OCI-LY7 (cell line): ENCODE measurements around the gene VSX1. TPM values are rescaled to one million over a fixed set of nuclear protein-coding genes. Genes with fewer than 3 reads are reported as not detected.
A peak's percentile ranks its signal among the peaks of the same experiment; 100 is the strongest.

Experiments used
- BruUV-seq: library from RNA; stranded (reverse); fragments of 400-500 nt; replicated peaks from 2 replicates; lab custom pipeline; 2021; lab: Mats Ljungman, UMichigan
- CTCF ChIA-PET: fragments of 300-600 bp; sonication (Branson Sonifier 250); formaldehyde crosslinking; loops from one replicate; lab custom pipeline; 2022; ENCODE audit warnings: antibody characterized with exemption; ENCODE audit not compliant: unreplicated experiment; lab: Charles Lee
- POLR2A ChIA-PET: fragments of 300-600 bp; sonication (Branson Sonifier 250); formaldehyde crosslinking; loops from one replicate; lab custom pipeline; 2022; ENCODE audit warnings: antibody characterized with exemption; lab: Charles Lee
- DNase-seq: peaks from one replicate; pipeline ENCODE4 v3.0.0-alpha.2; 2015; ENCODE audit warnings: low spot score
- H2AFZ ChIP-seq: fragments of 200-600 bp; sonication (generic), shearing (Covaris generic); 2 replicates; pipeline ENCODE4 v1.6.1; 2014; ENCODE audit warnings: mild to moderate bottlenecking, antibody characterized with exemption, low read length, moderate library complexity
- H3K27ac ChIP-seq: fragments of 200-600 bp; sonication (generic); 2 replicates; pipeline ENCODE4 v1.5.1; 2014; ENCODE audit warnings: mixed run types, low read depth, mild to moderate bottlenecking, moderate library complexity, low read length, inconsistent platforms; ENCODE audit not compliant: poor library complexity, severe bottlenecking
- H3K36me3 ChIP-seq: fragments of 200-600 bp; sonication (generic); 2 replicates; pipeline ENCODE4 v1.6.1; 2014; ENCODE audit warnings: mild to moderate bottlenecking, antibody characterized with exemption, low read length, moderate library complexity, mixed read lengths; ENCODE audit not compliant: insufficient read depth
- H3K4me1 ChIP-seq: fragments of 200-600 bp; sonication (generic); 2 replicates; pipeline ENCODE4 v1.5.1; 2014; ENCODE audit warnings: mild to moderate bottlenecking, low read length; ENCODE audit not compliant: insufficient read depth, poor library complexity, severe bottlenecking
- H3K4me2 ChIP-seq: fragments of 200-600 bp; sonication (generic); 2 replicates; pipeline ENCODE4 v1.6.1; 2014; ENCODE audit warnings: mild to moderate bottlenecking, low read length
- H3K4me3 ChIP-seq: fragments of 200-600 bp; sonication (generic); 2 replicates; pipeline ENCODE4 v1.5.1; 2014; ENCODE audit warnings: mild to moderate bottlenecking, low read depth, low read length; ENCODE audit not compliant: poor library complexity, severe bottlenecking
- H3K79me2 ChIP-seq: fragments of 200-600 bp; sonication (generic); 2 replicates; pipeline ENCODE4 v1.6.1; 2016; ENCODE audit warnings: low read depth, mild to moderate bottlenecking, low read length, moderate library complexity, mixed read lengths; ENCODE audit not compliant: insufficient read depth
- H3K9me2 ChIP-seq: fragments of 200-600 bp; sonication (generic); 2 replicates; pipeline ENCODE4 v1.6.1; 2016; ENCODE audit warnings: mild to moderate bottlenecking, low read length, mixed read lengths; ENCODE audit not compliant: insufficient read depth
- H3K9me3 ChIP-seq: fragments of 200-600 bp; sonication (generic); 2 replicates; pipeline ENCODE4 v1.6.1; 2014; ENCODE audit warnings: mild to moderate bottlenecking, mixed run types, low read length, mixed read lengths
- H4K20me1 ChIP-seq: fragments of 200-600 bp; sonication (generic); 2 replicates; pipeline ENCODE4 v1.6.1; 2014; ENCODE audit warnings: mild to moderate bottlenecking, antibody characterized with exemption, low read length, moderate library complexity, mixed read lengths; ENCODE audit not compliant: insufficient read depth
- CTCF ChIP-seq: fragments of 200-600 bp; sonication (generic); conservative IDR thresholded peaks from 2 replicates; pipeline ENCODE4 v1.5.1; 2014; ENCODE audit warnings: mild to moderate bottlenecking, antibody characterized with exemption, low read length, moderate library complexity, mixed read lengths
- EZH2phosphoT487 ChIP-seq: fragments of 200-600 bp; sonication (generic); IDR thresholded peaks from 2 replicates; pipeline ENCODE4 v1.6.1; 2018; ENCODE audit warnings: low read depth, borderline replicate concordance, mild to moderate bottlenecking, mixed run types, antibody characterized with exemption, low read length, moderate library complexity, mixed read lengths
- intact Hi-C: fragments of 100-400 bp; cut with micrococcal nuclease; formaldehyde crosslinking; loops from one replicate; pipeline ENCODE4 v1.10.0; 2022; ENCODE audit not compliant: unreplicated experiment
- total RNA-seq, 2 experiments: library from RNA; depleted of rRNA in 1 of 2; stranded (reverse); fragments of >200 nt in 1 of 2; shearing (Covaris generic) in 1 of 2; gene quantifications; 2 replicates each; pipeline ENCODE4 v1.2.3, GENCODE V29; 2014 to 2022

The VSX1 gene
- total RNA-seq, 2 experiments from 2014 or later, result not detected

GRCh38 chr20:25078662-25079061, 3.3 kb downstream of the VSX1 start:
- Histone ChIP-seq H3K4me1 (no peaks in the 10 kb centered on the region), H3K79me2 (no peaks in the 10 kb centered on the region), H3K36me3 (no peaks in the 10 kb centered on the region), H4K20me1 (no peaks in the 10 kb centered on the region), H3K9me3 (no peaks in the 10 kb centered on the region), H2AFZ (no peak overlapping the region), H3K9me2 (no peaks in the 10 kb centered on the region), H3K4me3 (no peak overlapping the region), H3K4me2 (no peak overlapping the region), H3K27ac (no peak overlapping the region)
- no peak for TF ChIP-seq EZH2phosphoT487
- no peak for TF ChIP-seq CTCF
- ChIA-PET POLR2A (interaction anchor here (0.5 to 0.7 kb wide), 2 partner anchors 49 to 330 kb away, joined by 3 to 6 read pairs; no protein-coding TSS in a partner anchor), CTCF (no interaction called here)
- intact Hi-C loops, result no loop called here
- no peak for DNase-seq
- no TSS peak for BruUV-seq

- BruUV-seq, result no TSS peak
- Histone ChIP-seq H3K27ac (no peak overlapping the region), H3K9me3 (no peaks in the 10 kb centered on the region), H3K79me2 (no peaks in the 10 kb centered on the region), H4K20me1 (no peaks in the 10 kb centered on the region), H2AFZ (no peak overlapping the region), H3K4me1 (no peaks in the 10 kb centered on the region), H3K9me2 (no peaks in the 10 kb centered on the region), H3K36me3 (no peaks in the 10 kb centered on the region), H3K4me2 (no peak overlapping the region), H3K4me3 (no peak overlapping the region)
- TF ChIP-seq EZH2phosphoT487 (no peak), CTCF (no peak)
- ChIA-PET POLR2A (no interaction called here), CTCF (no interaction called here)
- intact Hi-C loops, result no loop called here
- no peak for DNase-seq
These were observed 4.3 kb downstream of the VSX1 start for GRCh38 chr20:25077610-25078169.

- Histone ChIP-seq H3K27ac (no peak overlapping the region), H3K9me3 (no peaks in the 10 kb centered on the region), H3K9me2 (no peaks in the 10 kb centered on the region), H4K20me1 (no peaks in the 10 kb centered on the region), H3K79me2 (no peaks in the 10 kb centered on the region), H3K4me2 (no peak overlapping the region), H2AFZ (no peak overlapping the region), H3K36me3 (no peaks in the 10 kb centered on the region), H3K4me1 (no peaks in the 10 kb centered on the region), H3K4me3 (no peak overlapping the region)
- CTCF ChIA-PET, result no interaction called here
- TF ChIP-seq CTCF, result peak; percentile 50
- no peak for TF ChIP-seq EZH2phosphoT487
- POLR2A ChIA-PET, result no interaction called here
- BruUV-seq, result no TSS peak
- DNase-seq, result peak; percentile 21
- intact Hi-C loops, result no loop called here
These were observed 5.0 kb downstream of the VSX1 start for GRCh38 chr20:25076731-25077609.
